ENCODE measurements around the gene UBALD1.

UBALD1 gene

GRCh38 chr16:4637501-4638166 is 22.9 kb upstream of the UBALD1 start:
- Histone ChIP-seq H2AFZ (ENCODE audit: low read depth, low read length, severe bottlenecking) (no peak overlapping the region), H3K9ac (ENCODE audit: low read length) (no peak overlapping the region), H3K36me3 (ENCODE audit: low read length) (no peaks in the 10 kb centered on the region), H3F3A (ENCODE audit: insufficient read depth) (no peaks in the 10 kb centered on the region), H3K9me3 (ENCODE audit: insufficient read depth, low read length) (no peaks in the 10 kb centered on the region), H3K27ac (ENCODE audit: low read depth, low read length) (no peak overlapping the region), H4K20me1 (ENCODE audit: low read depth, low read length) (no peaks in the 10 kb centered on the region), H3K9me2 (replicated peaks; ENCODE audit: insufficient read depth, low read length) (no peaks in the 10 kb centered on the region), H3K4me2 (ENCODE audit: low read depth, low read length, poor library complexity, severe bottlenecking) (no peak overlapping the region), H3K4me3 (ENCODE audit: insufficient read depth, low read length, poor library complexity, severe bottlenecking) (no peak overlapping the region), H3K27me3 (ENCODE audit: low read length) (no peaks in the 10 kb centered on the region), H3K79me2 (ENCODE audit: insufficient read depth, low read length) (peaks cover 30% of the 10 kb centered on the region; the same call in 1 of the 2 replicates)
- TF ChIP-seq CTCF (IDR thresholded peaks at IDR 0.05; ENCODE audit: insufficient read depth, low read length, poor library complexity, severe bottlenecking) (no peak), EZH2phosphoT487 (conservative IDR thresholded peaks at IDR 0.05; ENCODE audit: low read length) (no peak)

DNA sequence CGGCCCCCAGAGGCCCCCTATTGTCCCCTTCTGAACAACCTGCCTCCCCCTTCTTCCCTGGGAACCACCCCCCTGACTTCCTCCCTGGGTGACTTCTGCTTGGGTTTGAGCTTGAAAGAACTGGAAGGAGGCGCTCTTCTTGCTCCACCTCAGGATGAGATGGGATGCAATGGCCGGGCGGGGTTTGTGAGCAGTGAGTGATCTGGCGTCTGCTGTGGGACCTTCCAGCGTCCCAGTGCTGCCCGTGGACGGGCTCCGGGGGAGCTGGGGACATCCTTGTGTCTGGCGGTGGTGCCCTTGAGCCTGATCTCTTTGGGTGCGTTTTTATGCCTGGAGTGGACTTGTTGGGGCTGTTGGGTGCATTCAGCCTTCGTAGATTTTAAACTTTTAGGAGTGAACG is 21.5 kb upstream of the UBALD1 start:
- H3K4me2 ChIP-seq (ENCODE audit: low read depth, low read length, poor library complexity, severe bottlenecking): no peak overlapping the region
- H3K9me3 ChIP-seq (ENCODE audit: insufficient read depth, low read length): no peaks in the 10 kb centered on the region
- no peaks in the 10 kb centered on the region for H3F3A ChIP-seq (ENCODE audit: insufficient read depth)
- H4K20me1 ChIP-seq (ENCODE audit: low read depth, low read length): no peaks in the 10 kb centered on the region
- H3K9ac ChIP-seq (ENCODE audit: low read length): no peak overlapping the region
- H3K79me2 ChIP-seq (ENCODE audit: insufficient read depth, low read length): peaks cover 33% of the 10 kb centered on the region
- no peaks in the 10 kb centered on the region for H3K27me3 ChIP-seq (ENCODE audit: low read length)
- no peak overlapping the region for H3K4me3 ChIP-seq (ENCODE audit: insufficient read depth, low read length, poor library complexity, severe bottlenecking)
- no peak overlapping the region for H3K27ac ChIP-seq (ENCODE audit: low read depth, low read length)
- H3K36me3 ChIP-seq (ENCODE audit: low read length): no peaks in the 10 kb centered on the region
- no peak overlapping the region for H2AFZ ChIP-seq (ENCODE audit: low read depth, low read length, severe bottlenecking)
- H3K9me2 ChIP-seq (replicated peaks; ENCODE audit: insufficient read depth, low read length): no peaks in the 10 kb centered on the region
- TF ChIP-seq CTCF (IDR thresholded peaks at IDR 0.05; ENCODE audit: insufficient read depth, low read length, poor library complexity, severe bottlenecking) (no peak), EZH2phosphoT487 (conservative IDR thresholded peaks at IDR 0.05; ENCODE audit: low read length) (no peak)

DNA sequence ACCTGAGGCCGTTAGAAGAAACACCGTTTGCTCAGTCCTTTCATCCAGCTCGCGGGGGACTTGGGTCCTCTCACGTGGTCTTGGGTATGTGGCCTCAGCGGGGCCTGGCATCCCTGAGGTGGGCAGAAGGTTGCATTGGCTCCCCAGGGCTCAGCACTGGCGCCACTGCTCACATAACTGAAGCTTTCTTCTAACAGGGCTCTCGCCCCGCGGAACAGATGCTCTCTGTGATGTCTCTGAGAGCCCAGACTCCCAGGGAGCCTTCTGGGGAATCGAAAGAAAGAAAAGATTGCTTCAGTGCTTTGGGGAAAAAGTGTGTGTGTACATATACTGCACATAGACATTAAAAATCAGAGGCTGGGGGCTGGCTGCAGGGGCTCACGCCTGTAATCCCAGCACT is 20.1 kb upstream of the UBALD1 start:
- peaks cover 40% of the 10 kb centered on the region for H3K79me2 ChIP-seq (ENCODE audit: insufficient read depth, low read length)
- H3K9me2 ChIP-seq (replicated peaks; ENCODE audit: insufficient read depth, low read length): no peaks in the 10 kb centered on the region
- no peaks in the 10 kb centered on the region for H3K9me3 ChIP-seq (ENCODE audit: insufficient read depth, low read length)
- TF ChIP-seq EZH2phosphoT487 (conservative IDR thresholded peaks at IDR 0.05; ENCODE audit: low read length) (no peak), CTCF (IDR thresholded peaks at IDR 0.05; ENCODE audit: insufficient read depth, low read length, poor library complexity, severe bottlenecking) (no peak)
- H3K27me3 ChIP-seq (ENCODE audit: low read length): no peaks in the 10 kb centered on the region
- no peak overlapping the region for H3K27ac ChIP-seq (ENCODE audit: low read depth, low read length)
- no peak overlapping the region for H3K4me3 ChIP-seq (ENCODE audit: insufficient read depth, low read length, poor library complexity, severe bottlenecking)
- no peaks in the 10 kb centered on the region for H3F3A ChIP-seq (ENCODE audit: insufficient read depth)
- no peak overlapping the region for H2AFZ ChIP-seq (ENCODE audit: low read depth, low read length, severe bottlenecking)
- no peaks in the 10 kb centered on the region for H4K20me1 ChIP-seq (ENCODE audit: low read depth, low read length)
- no peaks in the 10 kb centered on the region for H3K36me3 ChIP-seq (ENCODE audit: low read length)
- no peak overlapping the region for H3K4me2 ChIP-seq (ENCODE audit: low read depth, low read length, poor library complexity, severe bottlenecking)
- no peak overlapping the region for H3K9ac ChIP-seq (ENCODE audit: low read length)

Data from SU-DHL-6 (cell line).